NCI-H2227 (cell line): Measurements from ENCODE around the gene CRIP3.
"Not testable (repeated sequence)": the region's sequence is repeated elsewhere in the genome, so short reads cannot be mapped to it uniquely, and the experiment has no call there.

Source experiments
- DNase-seq: peaks from one replicate; lab custom pipeline; 2025; ENCODE audit not compliant: unreplicated experiment; lab: John Stamatoyannopoulos, UW

Gene CRIP3

DNA sequence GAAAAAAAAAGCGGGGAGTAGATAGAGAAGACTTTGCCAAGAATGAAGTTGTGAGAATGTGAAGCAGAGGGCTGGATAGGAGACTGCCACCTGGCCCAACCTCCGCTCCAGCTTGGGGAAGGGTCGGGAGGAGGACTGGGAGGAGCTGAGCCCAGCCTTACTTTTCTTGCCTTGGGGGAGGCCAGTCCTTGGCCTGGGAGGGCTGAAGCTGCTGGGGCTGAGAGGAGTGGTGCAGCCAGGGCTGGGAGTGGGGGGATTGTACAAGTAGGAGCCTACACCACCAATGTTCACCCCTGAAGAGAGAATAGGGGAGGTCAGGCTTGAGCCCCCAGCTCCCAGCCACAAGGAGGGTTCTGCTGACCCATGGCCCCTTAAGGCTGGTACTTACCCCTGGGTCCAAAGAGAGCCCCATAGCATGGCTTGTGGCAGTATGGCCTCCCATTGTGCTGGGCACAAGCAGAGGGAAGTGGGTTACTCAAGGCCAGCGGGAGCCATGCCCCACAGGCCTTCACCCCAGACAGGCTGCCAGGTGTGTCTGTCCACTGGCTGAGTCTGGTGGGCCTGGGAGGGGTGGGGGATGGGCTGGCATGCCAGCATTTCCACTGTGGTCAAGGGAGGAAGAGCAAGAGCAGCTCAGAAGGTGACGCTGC lies 1.1 kb downstream of the CRIP3 start:
- DNase-seq: no peak

DNA sequence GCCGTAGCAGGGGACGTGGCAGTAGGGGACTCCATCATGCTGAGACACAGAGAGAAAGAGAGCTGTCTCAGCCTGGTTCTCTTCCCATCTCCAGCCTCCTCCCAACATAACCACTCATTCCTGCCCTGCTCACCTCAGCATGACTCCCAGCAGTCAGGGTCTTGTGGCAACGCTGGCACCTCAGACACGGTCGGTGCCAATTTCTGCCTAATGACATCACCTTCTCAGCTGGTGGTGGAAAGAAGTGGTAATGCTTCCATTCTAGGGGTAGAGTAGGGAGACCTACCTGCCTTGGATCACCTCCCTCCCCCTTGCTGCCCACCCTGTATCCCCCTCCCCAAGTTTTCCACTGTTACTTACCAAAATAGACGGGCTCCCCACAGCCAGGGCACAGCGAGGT lies 2.5 kb downstream of the CRIP3 start:
- DNase-seq: no peak

DNA sequence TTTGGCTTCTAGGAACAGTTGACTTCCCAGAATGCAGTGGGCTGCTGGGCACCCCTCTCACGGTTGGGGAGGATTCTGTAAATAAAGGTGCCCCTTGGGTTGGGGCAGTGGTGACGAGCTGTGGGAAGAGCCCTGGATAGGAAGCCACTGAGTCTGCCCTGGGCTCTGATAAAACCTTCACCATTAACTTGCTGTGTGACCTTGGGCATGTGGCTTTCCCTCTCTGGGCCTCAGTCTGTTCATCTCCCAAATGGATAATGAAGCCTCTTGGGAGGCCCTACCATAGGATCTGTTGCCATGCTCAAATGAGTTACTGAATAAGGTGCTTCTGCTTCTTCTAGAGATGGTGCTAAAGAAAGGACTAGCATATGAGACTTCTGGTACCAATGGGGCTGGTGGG lies 3.7 kb downstream of the CRIP3 start:
- no peak for DNase-seq

DNA sequence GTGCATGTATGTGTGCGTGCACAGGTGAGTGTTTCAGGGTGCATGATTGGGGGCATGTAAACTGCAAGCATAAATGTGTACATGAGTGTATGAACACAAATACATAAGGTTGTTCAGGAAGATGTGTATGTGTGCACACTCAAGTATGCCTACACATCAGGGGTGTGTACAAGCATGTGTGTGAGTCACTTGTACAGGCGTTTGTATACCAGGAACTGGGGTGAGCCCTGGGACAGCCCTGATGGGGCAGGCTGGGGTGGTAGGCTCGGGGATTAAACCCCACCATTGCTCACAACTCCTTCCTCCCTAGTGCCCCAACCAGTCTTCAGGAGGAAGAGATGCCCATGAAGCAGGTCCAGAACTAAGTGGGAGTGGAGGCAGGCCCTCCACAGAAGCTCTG lies 4.3 kb downstream of the CRIP3 start:
- DNase-seq: no peak

DNA sequence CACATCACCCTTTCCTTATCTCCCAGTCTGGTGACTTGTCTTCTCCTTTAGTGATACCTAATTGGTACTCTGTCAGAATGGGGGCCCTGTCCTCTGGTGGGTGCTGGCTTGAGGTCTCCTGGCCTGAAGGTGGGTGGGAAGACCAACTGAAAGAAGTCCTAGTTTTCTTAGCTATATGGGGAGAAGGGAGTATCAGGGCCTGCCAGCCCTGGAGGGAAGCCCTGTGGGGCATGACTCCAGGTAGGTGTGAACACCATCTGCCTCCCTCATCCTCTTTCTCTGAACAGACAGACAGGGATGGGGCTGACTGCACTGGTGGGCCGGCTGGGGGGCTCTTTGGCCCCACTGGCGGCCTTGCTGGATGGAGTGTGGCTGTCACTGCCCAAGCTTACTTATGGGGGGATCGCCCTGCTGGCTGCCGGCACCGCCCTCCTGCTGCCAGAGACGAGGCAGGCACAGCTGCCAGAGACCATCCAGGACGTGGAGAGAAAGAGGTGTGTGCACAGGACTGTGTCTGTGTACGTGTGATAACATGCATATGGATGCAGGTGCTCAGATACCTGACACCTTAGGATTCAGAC lies 4.8 kb downstream of the CRIP3 start:
- DNase-seq: no peak

DNA sequence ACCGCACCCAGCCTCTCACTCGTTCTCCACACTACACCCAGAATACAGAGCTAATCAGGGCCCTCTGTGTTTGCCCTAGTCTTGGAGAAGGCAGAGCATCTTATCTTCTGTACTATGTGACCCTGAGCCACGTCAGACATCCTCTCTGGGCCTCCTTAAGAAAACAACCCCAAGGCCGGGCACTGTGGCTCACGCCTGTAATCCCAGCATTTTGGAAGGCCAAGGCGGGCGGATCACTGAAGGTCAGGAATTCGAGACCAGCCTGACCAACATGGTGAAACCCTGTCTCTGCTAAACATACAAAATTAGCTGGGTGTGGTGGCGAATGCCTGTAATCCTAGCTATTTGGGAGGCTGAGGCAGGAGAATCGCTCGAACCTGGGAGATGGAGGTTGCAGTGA lies 5.6 kb downstream of the CRIP3 start:
- not testable (repeated sequence) for DNase-seq

DNA sequence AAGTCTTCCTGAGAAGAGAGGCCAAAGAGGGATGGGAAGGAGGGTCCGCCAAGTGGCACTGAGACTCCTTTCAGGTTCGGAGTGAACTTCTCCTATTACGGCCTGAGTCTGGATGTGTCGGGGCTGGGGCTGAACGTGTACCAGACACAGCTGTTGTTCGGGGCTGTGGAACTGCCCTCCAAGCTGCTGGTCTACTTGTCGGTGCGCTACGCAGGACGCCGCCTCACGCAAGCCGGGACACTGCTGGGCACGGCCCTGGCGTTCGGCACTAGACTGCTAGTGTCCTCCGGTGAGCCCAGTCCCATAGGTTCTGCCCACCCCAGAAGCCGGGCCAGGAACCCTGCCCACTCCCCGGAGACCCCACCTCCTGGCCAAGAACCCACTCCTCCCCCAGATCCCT lies 6.5 kb downstream of the CRIP3 start:
- DNase-seq: no peak

DNA sequence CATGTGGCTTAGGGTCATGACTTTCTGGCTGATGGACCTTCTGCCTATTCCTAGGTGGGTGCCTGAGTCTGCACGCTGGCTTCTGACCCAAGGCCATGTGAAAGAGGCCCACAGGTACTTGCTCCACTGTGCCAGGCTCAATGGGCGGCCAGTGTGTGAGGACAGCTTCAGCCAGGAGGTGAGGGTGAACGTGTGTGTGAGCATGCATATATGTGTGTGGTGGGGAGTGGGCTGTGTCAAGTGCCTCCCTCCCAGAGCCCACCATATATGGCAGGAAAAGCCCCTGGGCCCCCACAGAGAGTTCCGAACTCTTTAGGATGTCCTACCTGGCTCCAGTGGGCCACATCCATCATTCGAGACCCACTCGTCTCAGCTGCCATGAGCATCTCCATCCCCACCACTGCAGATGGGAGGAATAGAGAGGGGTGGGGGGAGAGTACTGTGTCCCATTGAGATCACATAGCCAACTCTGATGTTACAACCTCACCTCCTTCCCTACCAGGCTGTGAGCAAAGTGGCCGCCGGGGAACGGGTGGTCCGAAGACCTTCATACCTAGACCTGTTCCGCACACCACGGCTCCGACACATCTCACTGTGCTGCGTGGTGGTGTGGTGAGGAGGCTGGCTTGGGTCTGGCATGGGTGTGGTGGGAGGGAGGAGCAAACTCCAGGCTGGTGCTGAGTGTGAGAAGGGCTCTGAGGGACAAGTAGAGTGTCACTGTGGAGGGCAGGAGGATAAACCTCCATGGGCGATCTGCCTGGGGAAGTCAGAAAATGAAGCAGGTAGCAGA lies 7.3 kb downstream of the CRIP3 start:
- DNase-seq: no peak

DNA sequence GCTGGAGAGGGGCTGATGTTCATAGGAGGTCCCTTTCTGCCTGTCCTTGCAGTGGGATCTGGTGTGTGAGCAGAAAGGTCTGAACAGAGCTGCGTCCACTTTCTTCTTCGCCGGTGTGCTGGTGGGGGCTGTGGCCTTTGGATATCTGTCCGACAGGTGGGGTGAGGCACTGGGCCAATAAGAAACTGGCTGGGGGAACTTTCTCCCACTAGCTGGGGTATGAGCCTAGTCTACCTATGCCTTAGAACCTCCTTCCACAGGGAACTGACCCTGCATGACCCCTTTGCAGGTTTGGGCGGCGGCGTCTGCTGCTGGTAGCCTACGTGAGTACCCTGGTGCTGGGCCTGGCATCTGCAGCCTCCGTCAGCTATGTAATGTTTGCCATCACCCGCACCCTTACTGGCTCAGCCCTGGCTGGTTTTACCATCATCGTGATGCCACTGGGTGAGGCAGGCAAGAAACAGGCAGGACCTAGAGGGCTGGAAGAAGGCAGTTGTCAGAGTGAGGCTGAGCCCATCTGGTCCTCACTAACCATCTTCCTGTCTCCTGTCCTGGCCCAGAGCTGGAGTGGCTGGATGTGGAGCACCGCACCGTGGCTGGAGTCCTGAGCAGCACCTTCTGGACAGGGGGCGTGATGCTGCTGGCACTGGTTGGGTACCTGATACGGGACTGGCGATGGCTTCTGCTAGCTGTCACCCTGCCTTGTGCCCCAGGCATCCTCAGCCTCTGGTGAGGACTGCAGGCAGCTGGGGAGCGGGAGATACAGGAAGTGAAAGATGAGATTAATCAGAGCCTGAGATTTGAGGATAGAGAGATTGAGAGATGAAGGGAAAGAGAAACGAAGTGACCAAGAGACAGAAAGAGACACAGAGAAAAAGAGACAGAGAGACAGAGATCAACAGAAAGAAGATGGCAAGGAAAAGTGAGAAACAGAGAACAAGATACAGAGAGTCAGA lies 9.0 kb downstream of the CRIP3 start:
- no peak for DNase-seq

DNA sequence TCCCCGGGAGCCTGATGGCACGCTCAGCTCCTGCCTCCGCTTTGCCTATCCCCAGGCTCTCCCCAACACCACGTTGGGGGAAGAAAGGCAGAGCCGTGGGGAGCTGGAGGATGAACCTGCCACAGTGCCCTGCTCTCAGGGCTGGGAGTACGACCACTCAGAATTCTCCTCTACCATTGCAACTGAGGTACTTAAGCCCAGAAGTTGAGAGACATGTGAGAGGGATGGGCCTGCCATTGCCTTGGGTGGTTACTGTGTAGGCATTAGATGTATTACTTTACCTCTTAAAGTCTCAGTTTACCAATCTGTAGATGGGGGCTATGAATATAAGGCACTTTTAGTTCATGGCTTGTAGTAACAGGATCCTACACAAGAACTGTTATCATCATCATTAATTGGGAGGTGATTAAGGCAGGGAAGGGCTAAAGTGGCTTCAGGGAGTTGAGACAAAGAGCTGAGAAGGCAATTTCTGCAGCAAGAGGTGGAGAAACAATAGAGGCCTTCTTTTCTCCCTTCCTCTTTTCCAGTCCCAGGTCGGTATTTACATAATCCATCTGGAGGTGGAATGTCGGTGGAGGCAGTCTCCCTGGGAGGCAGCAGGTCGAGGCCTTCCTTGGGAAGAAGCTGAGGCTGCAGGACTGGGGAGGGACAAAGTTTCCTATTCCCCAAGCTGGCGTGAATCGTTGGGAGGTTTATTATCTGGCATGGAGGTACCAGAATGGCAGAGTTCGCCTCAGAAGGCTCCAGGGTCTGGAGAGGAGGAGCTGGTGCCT lies 9.9 kb downstream of the CRIP3 start:
- DNase-seq: no peak

DNA sequence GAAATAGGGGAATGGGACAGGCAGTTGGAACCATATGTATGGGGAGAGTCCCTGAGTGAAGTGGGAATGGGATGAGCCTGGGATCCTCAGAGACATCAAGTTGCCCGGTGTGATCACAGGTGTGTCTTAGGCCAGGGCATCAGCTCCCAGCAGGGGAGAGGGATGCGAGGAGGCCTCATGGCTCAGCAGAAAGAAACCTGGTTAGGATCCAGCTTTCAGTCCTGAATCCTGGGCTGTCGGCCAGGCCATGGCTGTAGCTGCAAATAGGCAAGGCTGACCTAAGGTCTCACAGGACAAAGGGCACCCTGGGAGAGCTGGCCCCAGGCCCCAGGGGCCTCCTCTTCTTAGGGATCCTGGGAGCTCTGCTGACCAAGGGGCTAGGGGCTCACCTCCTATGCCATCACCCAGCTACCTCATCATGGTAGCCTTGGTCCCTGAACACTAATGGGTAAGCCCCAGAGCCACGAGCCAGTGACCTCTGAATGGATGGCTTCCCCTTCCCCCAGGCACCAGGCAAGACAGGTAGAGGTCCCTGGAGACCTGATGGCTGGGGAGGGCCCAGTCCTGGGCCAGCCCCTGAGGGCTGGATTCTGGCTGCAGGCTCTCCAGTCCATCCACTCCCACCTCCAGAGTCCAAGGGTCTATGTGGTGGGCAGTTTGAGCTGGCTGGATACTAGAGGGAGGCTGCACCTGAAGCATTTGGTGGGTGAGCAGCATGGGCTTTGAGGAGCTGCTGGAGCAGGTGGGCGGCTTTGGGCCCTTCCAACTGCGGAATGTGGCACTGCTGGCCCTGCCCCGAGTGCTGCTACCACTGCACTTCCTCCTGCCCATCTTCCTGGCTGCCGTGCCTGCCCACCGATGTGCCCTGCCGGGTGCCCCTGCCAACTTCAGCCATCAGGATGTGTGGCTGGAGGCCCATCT lies 10.7 kb downstream of the CRIP3 start, which contains the start of gene SLC22A7:
Gene SLC22A7, plus strand, starts transcription at position 617 of the 921 bp plus-strand sequence. Its CDS starts 99 bp downstream, at position 716.
- DNase-seq: no peak

DNA sequence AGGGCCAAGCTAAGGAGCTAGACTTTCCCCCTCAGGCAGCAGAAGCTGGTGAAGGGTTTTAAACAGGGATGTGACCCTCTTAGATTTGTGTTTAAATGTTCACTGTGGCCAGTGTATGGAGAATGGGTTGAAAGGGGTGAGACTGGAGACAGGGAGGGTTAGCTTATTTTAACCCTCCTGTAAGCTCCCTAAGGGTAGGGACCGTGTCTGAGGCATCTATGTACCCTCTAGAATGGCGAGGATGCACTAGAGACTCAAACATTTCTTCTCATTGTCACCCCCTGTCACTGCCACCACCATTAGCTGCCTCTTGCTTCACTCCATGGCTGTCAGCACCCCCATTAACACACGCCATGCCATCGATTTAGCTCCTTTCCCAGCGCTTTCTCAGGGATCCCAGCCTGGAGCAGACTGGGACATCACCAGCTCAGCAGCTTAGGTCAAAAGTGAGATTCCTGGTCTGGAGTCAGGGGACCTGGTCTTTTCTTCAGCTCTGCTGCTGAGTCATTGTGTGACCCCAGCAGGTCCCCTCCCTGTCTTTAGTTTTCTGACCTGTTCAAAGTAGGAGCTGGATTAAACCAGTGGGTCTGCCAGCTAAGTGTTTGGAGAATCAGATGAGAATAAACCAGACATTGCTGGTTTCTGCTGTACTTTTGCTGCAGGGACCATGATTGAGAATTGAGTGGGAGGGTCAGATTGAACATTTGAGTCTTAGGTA lies 11.7 kb downstream of the CRIP3 start:
- DNase-seq: no peak

DNA sequence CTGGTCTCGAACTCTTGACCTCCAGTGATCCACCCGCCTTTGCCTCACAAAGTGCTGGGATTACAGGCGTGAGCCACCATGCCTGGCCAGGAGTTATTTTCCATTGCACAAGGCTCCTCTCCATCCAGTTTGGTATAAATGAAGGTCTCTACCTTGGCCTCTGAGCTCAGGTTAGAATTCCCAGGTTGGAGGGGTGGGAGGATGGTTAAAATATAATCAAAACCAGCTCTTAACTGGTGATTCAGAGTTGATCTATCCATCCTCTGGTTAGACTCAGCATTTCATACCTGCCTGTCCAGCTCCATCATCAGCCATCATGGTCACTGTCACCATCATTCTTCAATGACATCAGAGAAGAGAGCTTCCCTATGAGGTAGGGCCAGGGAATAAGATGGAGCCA lies 13.2 kb downstream of the CRIP3 start:
- no peak for DNase-seq

DNA sequence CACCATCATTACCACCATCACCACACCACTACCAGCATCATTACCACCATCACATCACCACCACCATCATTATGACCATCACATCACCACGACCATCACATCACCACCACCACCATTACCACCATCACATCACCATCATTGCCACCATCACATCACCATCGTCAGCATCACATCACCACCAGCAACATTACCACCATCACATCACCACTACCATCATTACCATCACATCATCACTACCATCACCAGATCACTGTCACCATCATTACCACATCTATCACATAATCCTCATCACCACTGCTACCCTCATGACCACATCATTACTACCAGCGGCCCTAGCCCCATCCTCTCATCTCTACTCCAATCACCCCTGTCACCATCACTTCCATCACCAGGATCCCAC lies 14.1 kb downstream of the CRIP3 start:
- DNase-seq: no peak

DNA sequence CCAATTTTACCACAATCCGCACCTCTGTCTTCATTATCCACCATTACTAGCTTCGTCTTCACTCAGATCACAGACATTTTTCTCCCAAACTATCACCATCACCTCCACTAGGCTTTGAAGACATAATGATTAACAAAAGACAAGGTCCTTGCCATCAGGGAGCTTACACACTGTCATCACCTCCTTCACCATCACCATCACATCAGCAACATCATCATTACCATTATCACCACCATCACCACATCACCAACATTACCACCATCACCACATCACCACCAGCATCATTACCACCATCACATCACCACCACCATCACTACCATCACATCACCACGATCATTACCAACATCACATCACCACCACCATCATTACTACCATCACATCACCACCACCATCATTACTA lies 14.9 kb downstream of the CRIP3 start:
- no peak for DNase-seq

DNA sequence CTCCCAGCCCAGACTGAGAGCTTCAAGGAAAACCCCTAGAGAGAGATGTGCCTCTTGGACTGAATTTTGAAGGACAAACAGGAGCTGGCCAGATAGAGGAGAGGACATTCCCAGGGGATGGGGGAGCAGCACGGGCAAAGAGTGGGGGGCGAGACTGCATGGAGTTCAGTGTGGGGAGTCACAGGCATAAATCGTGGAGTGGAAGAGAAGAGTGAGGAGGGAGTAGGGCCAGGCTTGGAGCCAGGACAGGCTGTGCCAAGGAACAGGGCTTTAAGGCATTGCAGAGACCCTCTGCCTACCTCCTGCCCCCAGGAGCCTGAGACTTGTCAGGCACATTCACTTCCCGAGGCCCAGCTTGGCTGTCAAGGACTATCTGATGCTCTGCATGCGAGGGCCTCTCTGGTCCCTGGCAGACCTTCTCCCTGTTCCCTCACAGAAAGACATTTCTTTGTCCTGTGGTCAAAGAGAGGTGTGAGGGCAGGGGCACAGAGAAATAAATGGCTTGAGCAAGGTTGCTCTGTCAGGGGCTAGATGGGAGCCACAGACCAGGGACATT lies 15.8 kb downstream of the CRIP3 start:
- no peak for DNase-seq

DNA sequence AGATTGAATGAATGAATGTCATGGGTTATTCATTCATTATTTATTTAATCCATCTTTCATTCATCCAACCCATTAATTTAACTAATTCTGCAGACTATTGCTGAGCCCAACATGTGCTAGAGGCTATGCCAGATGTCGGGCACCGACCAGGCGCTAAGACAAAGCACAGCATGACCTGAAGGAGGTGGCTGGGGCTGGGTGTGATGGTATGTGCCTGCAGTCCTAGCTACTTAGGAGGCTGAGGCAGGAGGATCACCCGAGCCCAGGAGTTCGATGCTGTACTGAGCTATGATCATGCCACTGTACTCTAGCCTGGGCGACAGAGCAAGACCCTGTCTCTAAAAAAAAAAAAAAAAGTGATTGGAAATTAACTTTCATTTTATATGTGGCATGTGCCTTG lies 16.3 kb downstream of the CRIP3 start:
- no peak for DNase-seq

DNA sequence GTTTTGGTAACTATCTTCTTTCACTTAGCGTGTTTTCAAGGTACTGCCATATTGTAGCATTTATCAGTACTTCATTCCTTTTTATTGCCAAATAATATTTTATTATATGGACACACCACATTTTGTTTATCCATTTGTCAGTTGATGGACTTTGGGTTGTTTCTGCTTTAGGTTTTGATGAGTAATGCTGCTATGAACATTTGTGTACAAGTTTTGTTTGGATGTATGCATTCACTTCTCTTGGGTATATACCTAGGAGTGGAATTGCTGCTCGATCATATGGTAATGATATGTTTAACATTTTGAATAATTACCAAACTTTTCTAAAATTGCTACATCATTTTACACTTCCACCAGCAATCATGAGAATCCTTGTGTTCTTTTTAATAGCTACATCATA lies 16.9 kb downstream of the CRIP3 start:
- no peak for DNase-seq
